GM18499 (cell line): ENCODE data around the gene REEP1.

Source experiments
- ATAC-seq: cut with Tn5 transposase; IDR thresholded peaks from one replicate; pipeline ENCODE4 v1.9.1; 2021; ENCODE audit warnings: moderate number of reproducible peaks; ENCODE audit not compliant: insufficient read depth, unreplicated experiment

The REEP1 gene

GRCh38 chr2:86337244-86337835 lies at the start of gene REEP1:
TSS of gene REEP1 (minus strand) at chr2:86337626. CDS start at chr2:86337510, 116 bp downstream.
- no peak for ATAC-seq

- ATAC-seq, result no peak
Measured at GRCh38 chr2:86383844-86384243, 46.4 kb upstream of the REEP1 start.

GRCh38 chr2:86382698-86383097 lies 45.3 kb upstream of the REEP1 start:
- no peak for ATAC-seq

GRCh38 chr2:86382108-86382507 lies 44.7 kb upstream of the REEP1 start:
- ATAC-seq, result no peak

- ATAC-seq, result no peak
Measured at GRCh38 chr2:86378469-86378868, 41.0 kb upstream of the REEP1 start.

- no peak for ATAC-seq
Measured at GRCh38 chr2:86375623-86376022, 38.2 kb upstream of the REEP1 start.

- no peak for ATAC-seq
Measured at GRCh38 chr2:86372641-86373502, 35.4 kb upstream of the REEP1 start.

GRCh38 chr2:86372133-86372532 lies 34.7 kb upstream of the REEP1 start:
- no peak for ATAC-seq

- no peak for ATAC-seq
Measured at GRCh38 chr2:86371527-86371926, 34.1 kb upstream of the REEP1 start.

- ATAC-seq, result no peak
Measured at GRCh38 chr2:86370579-86370978, 33.2 kb upstream of the REEP1 start.

- ATAC-seq, result no peak
Measured at GRCh38 chr2:86368161-86368824, 30.9 kb upstream of the REEP1 start.

- no peak for ATAC-seq
Measured at GRCh38 chr2:86367499-86367777, 30.0 kb upstream of the REEP1 start.

GRCh38 chr2:86366651-86367498 lies 29.4 kb upstream of the REEP1 start:
- ATAC-seq, result no peak

GRCh38 chr2:86364894-86365293 lies 27.5 kb upstream of the REEP1 start:
- ATAC-seq, result no peak

- ATAC-seq, result no peak
Measured at GRCh38 chr2:86360776-86361175, 23.4 kb upstream of the REEP1 start.

GRCh38 chr2:86358957-86359356 lies 21.5 kb upstream of the REEP1 start:
- ATAC-seq, result peak; percentile 96

- no peak for ATAC-seq
Measured at GRCh38 chr2:86357392-86357963, 20.1 kb upstream of the REEP1 start.

GRCh38 chr2:86352727-86353221 lies 15.3 kb upstream of the REEP1 start:
- no peak for ATAC-seq

- ATAC-seq, result no peak
Measured at GRCh38 chr2:86352137-86352726, 14.8 kb upstream of the REEP1 start.

GRCh38 chr2:86350751-86351150 lies 13.3 kb upstream of the REEP1 start:
- no peak for ATAC-seq
